HG03558 (cell line): ENCODE data around the gene GPSM3.
"Not testable (repeated sequence)": the region's sequence is repeated elsewhere in the genome, so short reads cannot be mapped to it uniquely, and the experiment has no call there.

ENCODE experiments used
- ATAC-seq: cut with Tn5 transposase; IDR thresholded peaks from one replicate; pipeline ENCODE4 v1.9.1; 2021; ENCODE audit warnings: moderate number of reproducible peaks; ENCODE audit not compliant: unreplicated experiment; ENCODE audit errors: extremely low read depth

The GPSM3 gene

DNA sequence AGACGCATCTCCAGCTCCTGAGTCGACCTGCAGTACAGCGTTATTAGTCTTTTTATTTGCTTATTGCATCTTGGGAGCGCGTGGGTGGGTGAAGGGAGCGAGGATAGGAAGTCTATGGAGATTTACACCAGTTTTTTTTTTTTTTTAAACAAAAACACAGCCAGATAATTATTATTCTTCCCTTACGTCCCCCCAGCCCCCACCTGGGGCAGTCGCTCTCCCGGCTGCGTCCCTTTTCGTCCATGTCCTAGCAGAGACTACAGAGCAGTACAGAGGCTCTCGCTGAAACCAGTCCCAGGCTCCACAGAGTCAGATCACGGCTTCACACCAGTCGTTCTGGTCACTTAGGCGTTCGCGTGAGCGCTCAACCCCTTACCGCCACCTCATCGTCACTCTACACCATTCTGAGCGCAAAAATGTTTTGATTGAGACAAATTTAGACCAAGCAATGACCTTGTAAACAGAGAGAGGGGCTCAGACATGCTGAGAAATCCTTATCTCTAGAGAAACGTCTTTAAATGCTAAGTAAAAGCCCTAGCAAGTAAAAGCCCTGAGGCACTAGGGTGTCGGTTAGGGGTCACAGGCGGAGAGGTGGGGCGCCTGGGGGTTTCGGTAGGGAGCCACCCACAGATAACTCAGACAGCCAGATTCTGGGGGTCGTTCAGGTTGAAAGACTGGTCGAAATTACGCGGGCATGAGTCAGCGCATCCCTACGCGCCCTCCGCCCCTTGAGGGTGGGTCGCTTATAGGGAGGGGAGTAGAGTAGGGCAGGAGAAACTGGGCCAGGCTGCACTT is 39.5 kb downstream of the GPSM3 start:
- no peak for ATAC-seq

- ATAC-seq, result no peak
These were observed 40.3 kb downstream of the GPSM3 start, which contains the start of gene PRRT1 for GRCh38 chr6:32151863-32152768. TSS of gene PRRT1 (minus strand) at chr6:32151939. CDS start at chr6:32151827, 112 bp downstream.

DNA sequence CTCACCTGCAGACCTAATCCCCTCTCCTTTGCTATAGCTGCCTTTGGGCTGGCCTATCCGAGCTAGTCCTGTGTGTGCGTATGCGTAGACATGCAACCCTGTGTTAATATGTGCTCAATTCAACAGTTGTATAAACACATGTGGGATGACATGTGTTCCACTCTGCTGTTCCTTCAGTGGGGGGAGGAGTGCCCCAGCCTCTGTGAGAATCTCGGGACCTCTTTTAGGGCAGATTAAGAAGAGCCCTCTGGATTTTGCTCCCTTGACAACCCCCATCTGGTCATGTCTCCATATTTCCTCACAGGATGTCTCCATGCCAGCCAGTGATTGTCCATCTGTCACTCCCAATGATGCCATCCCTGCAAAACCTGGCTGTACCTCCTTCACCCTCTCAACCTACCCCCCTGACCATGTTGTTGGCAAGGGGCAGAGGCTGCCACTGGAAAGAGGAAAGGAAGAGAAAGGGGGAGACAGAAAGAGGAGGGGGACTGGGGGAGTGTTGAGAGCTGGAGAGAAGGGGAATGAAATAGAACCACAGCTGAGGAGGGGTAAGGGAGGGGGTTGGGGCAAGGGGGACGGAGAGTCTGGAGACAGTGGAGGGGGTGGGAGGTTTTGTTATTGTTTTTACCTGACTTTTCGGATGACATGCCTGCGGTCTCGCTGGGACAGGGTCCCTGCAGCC is 41.1 kb downstream of the GPSM3 start:
- no peak for ATAC-seq

GRCh38 chr6:32149932-32150870 is 42.2 kb downstream of the GPSM3 start:
- no peak for ATAC-seq

DNA sequence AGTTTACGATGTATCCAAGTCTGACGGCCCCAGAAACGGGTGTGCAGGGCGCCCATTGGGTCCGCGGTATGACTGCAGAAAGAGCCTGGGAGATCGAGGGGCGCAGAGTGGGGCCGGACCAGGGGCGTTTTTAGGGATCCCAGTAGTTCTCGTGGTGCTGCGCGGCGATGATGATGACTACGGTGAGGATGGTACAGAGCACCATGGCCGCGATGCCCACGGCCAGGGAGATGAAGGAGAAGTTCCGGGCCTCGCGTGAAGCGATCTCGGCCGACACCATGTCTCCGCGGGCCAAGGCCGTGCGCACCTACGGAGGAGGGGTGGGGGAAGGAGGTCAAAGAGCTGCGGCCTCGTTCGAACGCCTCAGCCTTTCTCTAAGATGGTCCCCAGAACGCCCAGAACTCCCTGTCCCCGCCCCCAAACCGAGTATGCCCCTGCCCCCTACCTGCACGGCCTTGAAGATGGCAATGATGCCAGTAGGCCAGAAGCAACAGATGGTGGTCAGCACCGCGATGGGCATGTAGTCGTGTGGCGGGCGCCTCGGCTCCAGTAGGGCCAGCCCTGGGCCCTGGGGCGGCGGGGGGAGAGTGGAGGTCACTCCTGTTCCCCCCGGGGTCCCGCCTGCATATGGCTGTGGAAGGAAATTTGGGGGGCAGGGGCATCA is 43.2 kb downstream of the GPSM3 start:
- ATAC-seq, result no peak

GRCh38 chr6:32148289-32149091 is 44.0 kb downstream of the GPSM3 start:
- ATAC-seq, result no peak

- no peak for ATAC-seq
These were observed 44.9 kb downstream of the GPSM3 start for GRCh38 chr6:32147401-32148132.

DNA sequence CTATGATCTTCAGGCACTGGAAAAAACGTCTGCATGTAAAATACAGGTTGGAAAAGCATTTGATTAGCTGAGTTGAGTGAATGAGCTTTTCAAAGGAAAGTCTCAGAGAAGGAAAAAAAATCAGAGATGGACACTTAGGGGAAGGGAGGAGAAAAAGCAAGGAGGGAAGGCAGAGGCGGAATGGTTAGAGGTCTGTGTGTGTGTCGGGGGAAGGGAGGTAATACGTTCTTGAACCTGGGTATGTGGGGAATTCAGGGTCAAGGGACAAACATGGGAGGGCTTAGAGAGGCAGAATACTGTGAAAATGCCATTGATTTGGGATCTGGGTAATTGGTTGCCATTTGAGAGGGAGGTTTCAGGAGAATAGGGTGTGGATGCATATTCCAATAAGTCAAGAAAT is 45.8 kb downstream of the GPSM3 start:
- ATAC-seq, result no peak

GRCh38 chr6:32146287-32146686 is 46.2 kb downstream of the GPSM3 start:
- no peak for ATAC-seq

DNA sequence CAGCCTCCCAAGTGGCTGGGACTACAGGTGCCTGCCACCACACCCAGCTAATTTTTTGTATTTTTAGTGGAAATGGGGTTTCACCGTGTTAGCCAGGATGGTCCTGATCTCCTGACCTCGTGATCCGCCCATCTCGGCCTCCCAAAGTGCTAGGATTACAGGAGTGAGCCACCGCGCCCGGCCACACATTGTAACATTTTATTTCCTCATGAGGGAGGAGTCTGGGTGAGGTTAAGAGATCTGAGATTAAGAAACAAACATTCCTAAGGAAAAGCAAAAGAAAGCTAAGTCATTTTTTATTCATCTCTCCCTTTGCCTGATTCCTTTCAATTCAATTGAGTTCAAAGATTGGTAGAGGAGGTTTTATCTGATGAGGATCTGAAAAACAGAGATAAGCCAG is 48.2 kb downstream of the GPSM3 start:
- ATAC-seq, result not testable (repeated sequence)
